ENCODE data around the gene PRIM2.
A peak's percentile ranks its signal among the peaks of the same experiment; 100 is the strongest.
"Not testable (repeated sequence)": the region's sequence is repeated elsewhere in the genome, so short reads cannot be mapped to it uniquely, and the experiment has no call there.

The PRIM2 gene

GRCh38 chr6:57449496-57450066 lies 132.2 kb downstream of the PRIM2 start:
- not testable (repeated sequence) for DNase-seq

DNA sequence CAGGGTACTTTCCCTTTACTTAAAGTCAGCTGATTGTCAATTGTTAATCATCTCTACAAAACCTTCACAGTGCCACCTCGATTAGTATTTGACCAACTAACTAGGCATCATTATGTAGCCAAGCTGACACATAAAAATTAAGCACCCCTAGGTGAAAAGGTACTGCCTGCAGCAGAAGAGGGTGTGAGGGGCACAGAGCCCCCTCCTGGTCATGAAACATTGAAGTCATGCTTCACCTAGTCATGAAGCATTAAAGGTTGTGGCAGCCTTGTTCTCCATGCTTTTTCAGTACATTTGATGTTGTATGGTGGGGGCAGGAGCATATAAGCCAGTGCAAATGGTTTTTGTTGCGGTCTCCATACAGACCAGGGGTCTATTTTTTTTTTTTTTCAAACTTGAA lies 142.4 kb downstream of the PRIM2 start:
- not testable (repeated sequence) for DNase-seq

DNA sequence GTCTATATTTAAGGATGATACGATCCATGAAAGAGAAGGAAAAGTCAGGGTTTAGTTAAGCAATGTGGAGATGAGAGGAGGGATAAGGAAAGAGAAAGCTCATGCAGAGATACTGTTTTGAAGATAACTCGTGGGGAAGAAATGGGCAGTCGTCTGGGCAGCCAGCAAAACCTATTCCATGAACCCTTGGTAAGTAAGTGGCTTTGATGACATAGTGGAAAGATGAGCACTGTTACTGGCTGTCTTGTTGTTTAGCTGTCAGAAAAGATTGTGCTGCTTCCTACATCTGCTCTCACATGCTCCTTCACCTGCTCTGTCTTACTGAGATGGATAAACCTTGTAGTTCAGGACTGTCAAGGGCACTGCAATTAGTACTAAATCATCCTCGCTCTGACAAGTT lies 143.6 kb downstream of the PRIM2 start:
- not testable (repeated sequence) for DNase-seq

GRCh38 chr6:57463809-57464208 lies 146.4 kb downstream of the PRIM2 start:
- not testable (repeated sequence) for DNase-seq

DNA sequence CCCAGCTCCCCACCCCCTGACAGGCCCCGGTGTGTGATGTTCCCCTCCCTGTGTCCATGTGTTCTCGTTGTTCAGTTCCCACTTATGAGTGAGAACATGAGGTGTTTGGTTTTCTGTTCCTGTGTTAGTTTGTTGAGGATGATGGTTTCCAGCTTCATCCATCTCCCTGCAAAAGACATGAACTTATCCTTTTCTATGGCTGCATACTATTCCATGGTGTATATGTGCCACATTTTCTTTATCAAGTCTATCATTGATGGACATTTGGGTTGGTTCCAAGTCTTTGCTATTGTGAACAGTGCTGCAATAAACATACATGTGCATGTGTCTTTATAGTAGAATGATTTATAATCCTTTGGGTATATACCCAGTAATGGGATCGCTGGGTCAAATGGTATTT lies 148.5 kb downstream of the PRIM2 start:
- not testable (repeated sequence) for DNase-seq

- DNase-seq: no peak
These were observed 151.6 kb downstream of the PRIM2 start for GRCh38 chr6:57469072-57469471.

- not testable (repeated sequence) for DNase-seq
These were observed 152.7 kb downstream of the PRIM2 start for GRCh38 chr6:57470148-57470547.

- DNase-seq: not testable (repeated sequence)
These were observed 154.0 kb downstream of the PRIM2 start for GRCh38 chr6:57471314-57471864.

DNA sequence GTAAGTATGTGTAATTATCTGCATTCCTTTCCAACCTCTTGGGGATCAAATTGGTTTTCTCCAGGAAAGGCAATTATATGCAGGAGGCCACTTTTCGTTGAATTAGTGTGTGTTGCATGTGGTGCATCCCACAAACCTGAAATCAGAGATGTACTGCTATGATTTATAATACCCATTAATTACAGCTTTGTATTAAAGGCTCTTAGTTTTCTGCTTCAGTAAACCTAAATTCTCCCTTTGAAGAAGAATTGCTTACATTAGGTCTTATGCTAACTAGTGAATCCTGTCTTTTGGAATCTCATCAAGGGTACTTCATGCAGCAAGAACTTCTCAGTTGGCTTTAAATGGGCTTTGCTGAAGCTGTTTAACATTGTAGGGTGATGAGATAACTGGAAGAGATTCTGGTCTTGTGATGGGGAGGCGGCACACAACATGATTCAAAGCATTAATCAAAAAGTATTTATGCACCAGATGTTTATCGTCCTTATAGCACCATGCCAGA lies 155.5 kb downstream of the PRIM2 start:
- peak; percentile 60 for DNase-seq

DNA sequence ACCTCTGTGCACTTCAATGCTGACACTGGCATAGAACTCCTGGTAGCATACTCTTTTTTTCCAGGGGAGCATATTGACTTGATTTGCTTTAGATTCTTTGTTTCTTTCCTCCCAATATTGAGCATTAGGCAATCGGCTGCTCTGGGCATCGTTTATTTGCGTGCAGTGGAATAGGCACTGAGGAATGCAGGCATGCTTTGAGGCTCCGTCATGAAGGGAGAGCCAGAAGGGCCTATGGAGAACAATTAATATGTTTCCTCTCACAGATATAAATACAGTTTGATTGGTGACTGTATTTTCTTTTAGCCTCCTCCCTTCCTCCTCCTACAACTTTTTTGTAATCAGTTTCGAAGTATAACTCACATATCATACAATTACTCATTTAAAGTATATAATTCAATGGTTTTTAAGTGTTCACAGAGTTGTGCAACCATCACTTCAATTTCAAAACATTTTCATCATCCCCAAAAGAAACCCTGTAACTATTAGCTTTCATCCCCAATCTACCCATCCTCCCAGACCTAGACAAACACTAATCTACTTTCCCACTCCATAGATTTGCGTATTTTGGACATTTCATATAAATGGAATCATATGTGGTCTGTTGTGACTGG lies 157.5 kb downstream of the PRIM2 start:
- DNase-seq: not testable (repeated sequence)

GRCh38 chr6:57475656-57476055 lies 158.2 kb downstream of the PRIM2 start:
- DNase-seq: not testable (repeated sequence)

DNA sequence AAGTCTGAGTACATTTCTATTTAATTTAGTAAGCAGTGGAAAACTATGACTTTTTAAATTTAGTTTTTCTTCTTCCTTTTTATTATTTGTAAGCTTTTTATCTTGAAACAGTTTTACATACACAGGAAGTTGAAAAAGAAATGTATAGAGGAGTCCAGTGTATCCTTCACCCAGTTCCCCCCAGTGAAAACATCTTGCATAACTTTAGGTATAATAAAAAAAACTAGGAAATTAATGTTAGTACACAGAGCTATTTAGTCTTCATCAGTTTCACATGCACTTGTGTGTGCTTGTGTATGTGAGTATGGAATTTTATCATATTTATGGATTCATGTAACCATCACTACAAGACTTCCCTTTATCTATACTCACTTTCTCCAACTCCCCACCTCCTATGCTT lies 162.8 kb downstream of the PRIM2 start:
- DNase-seq: not testable (repeated sequence)

DNA sequence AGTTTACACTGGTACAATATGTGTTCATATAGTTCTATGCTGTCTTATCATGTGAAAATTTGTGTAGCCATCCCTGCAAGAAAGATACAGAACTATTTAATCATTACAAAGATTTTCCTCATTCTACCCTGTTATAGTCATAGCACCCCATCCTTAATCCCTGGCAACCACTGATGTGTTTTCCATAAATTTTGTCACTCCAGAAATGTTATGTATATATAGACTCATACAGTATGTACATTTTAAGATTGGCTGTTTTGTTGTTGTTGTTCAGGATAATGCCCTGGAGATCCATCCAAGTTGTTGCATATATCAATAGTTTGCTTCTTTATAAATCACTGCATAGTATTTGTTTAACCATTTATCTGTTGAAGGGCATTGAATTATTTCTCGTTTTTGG lies 163.7 kb downstream of the PRIM2 start:
- DNase-seq: not testable (repeated sequence)

DNA sequence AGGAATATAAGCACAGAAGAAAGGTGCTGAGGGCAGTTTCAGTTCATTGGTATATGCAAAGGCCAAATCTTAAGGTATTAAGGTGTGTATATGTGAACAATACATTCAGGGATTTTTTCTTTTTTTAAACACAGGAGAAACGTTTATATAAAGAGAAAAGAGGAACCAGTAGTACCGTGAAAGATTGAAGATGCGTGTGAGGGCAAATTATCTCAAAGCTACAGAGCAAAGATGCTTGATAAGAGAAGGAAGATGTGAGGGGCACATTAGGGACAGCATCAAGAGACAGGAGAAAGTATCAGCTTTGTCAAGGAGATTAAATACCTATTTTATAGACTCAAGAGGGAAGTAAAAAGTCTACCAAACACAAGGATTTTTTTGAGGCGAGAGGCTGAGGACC lies 165.0 kb downstream of the PRIM2 start:
- DNase-seq: not testable (repeated sequence)

- not testable (repeated sequence) for DNase-seq
These were observed 169.2 kb downstream of the PRIM2 start for GRCh38 chr6:57486494-57487081.

DNA sequence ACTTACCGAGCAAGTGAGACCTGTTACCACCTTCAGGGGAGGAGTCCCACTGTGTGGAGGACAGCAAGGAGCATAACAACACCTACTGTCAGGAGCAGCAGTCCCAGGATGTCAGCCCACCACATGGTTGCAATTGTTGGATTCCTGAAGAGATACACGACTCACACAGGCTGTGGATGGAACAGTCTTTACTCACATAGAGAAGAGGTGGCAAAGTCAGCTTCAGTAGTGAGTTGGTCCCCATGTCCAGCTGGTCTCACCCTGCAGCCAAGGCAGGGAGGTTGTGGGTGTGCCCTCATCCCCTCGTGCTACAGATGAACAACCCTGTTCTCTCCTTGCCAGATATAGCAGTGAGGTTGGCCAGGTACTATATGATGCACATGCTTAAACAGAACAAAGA lies 171.1 kb downstream of the PRIM2 start:
- DNase-seq: not testable (repeated sequence)

GRCh38 chr6:57489887-57490286 lies 172.5 kb downstream of the PRIM2 start:
- DNase-seq: not testable (repeated sequence)

GRCh38 chr6:57491795-57492194 lies 174.4 kb downstream of the PRIM2 start:
- DNase-seq: not testable (repeated sequence)

DNA sequence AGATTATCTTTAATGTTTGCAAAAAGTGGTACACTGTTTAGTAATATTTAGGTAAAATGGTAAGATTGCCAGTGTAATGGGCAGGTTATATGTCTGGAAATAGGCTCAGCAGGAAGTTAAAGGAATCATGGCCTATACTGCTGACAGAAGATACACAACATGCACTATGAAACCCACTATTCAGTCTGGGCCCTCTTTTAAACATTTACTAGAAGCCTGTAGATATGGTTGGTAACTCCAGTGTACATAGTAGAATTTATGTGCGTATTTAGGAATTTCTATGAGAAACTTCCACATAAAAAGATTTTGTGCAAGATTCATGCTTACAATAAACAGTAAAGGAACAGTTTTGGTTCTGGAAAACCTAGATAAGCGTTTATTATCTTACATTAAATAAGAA lies 178.8 kb downstream of the PRIM2 start:
- DNase-seq: not testable (repeated sequence)

GRCh38 chr6:57500368-57501021 lies 183.1 kb downstream of the PRIM2 start:
- DNase-seq: peak; percentile 30

DNA sequence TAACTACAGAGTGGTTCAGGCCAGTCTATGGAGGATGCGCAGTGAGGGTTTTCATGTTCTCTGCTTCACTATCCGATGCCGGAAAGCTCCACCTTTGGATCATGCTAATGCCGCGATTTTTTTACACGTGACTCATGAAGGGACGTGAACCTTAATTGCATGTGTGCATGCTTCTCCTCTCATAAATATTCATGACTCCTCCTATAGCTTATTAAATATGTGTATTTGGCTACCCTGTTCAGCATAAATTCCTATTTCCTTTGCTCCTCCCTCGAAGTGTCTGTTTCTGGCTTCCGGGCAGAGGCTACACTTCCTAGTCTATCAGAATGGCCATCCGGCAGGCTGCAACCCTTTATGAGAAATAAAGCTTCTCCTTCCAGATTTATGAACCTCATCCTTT lies 185.0 kb downstream of the PRIM2 start:
- DNase-seq: not testable (repeated sequence)

DNA sequence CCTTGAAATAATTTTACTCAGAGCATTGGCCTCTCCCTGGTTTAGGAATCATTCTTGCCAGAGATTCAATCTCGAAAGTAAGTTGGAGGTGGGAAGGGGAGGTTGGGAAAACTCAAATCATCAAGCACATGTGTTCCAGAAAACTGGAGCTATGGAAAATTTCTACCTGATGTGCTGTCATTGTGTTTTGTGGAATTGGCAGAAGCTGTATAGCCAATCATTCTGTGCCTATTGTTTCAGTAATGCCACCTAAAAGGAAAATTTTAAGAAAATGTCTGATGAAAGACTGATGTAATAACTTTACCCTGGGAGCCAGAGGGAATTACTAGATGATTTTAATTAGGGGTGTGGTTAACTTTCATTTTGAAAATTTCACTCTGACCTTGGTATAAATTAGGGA lies 187.8 kb downstream of the PRIM2 start:
- not testable (repeated sequence) for DNase-seq

- peak; percentile 19 for DNase-seq
These were observed 193.0 kb downstream of the PRIM2 start for GRCh38 chr6:57510390-57510789.

Measured in eye (tissue), 1 donor.